Vagina (tissue), 2 donors: ENCODE data around the gene HSPD1. TPM values are rescaled to one million over a fixed set of nuclear protein-coding genes. Genes with fewer than 3 reads are reported as not detected.
A peak's percentile ranks its signal among the peaks of the same experiment; 100 is the strongest.
"Not testable (repeated sequence)": the region's sequence is repeated elsewhere in the genome, so short reads cannot be mapped to it uniquely, and the experiment has no call there.

ENCODE experiments used
- DNase-seq, 2 donors: peaks; one replicate each; pipeline ENCODE4 v3.0.0-alpha.2; 2017; ENCODE audit errors: extremely low spot score in 2 of 2
- H3K27ac ChIP-seq: fragments of 200-600 bp; sonication (generic); one replicate; pipeline ENCODE4 v1.5.1; 2019
- H3K27me3 ChIP-seq: fragments of 200-600 bp; sonication (generic); one replicate; pipeline ENCODE4 v1.5.1; 2019
- H3K36me3 ChIP-seq, 2 donors: fragments of 200-600 bp; sonication (generic); one replicate each; pipeline ENCODE4 v1.5.1; 2017 to 2019
- H3K4me1 ChIP-seq: fragments of 200-600 bp; sonication (generic); one replicate; pipeline ENCODE4 v1.5.1; 2019
- H3K4me3 ChIP-seq, 2 donors: fragments of 200-600 bp; sonication (generic); 1 replicate in 1 of 2; 2 replicates in 1 of 2; pipeline ENCODE4 v1.5.1; 2016 to 2019
- H3K9me3 ChIP-seq: fragments of 200-600 bp; sonication (generic); one replicate; pipeline ENCODE4 v1.5.1; 2019
- POLR2A ChIP-seq, 2 donors: fragments of 450-650 bp; IDR thresholded peaks; one replicate each; pipeline ENCODE4 v1.6.1; 2017; ENCODE audit warnings: antibody characterized with exemption in 2 of 2, mild to moderate bottlenecking in 2 of 2, moderate library complexity in 2 of 2
- POLR2AphosphoS5 ChIP-seq, 2 donors: sonication (generic); formaldehyde crosslinking; IDR thresholded peaks; one replicate each; pipeline ENCODE4 v1.9.0; 2017; ENCODE audit warnings: antibody characterized with exemption in 2 of 2, mild to moderate bottlenecking in 2 of 2, low read depth in 1 of 2; ENCODE audit not compliant: insufficient read depth in 1 of 2
- intact Hi-C: fragments of 100-400 bp; cut with DNase I; formaldehyde crosslinking; loops from one replicate; pipeline ENCODE4 v1.15.1; 2023
- total RNA-seq: library from RNA; depleted of rRNA; stranded (reverse); fragments of >200 nt; gene quantifications from one replicate; pipeline ENCODE4 v1.2.3, GENCODE V29; 2016
- TF ChIP-seq, protein P1 (sequence below), 3 experiments: fragments of 450-650 bp in 2 of 3; fragments of 200-600 bp in 1 of 3; sonication (generic) in 1 of 3; IDR thresholded peaks; one replicate each; pipeline ENCODE4 v1.5.1; 2017 to 2019; ENCODE audit warnings: antibody characterized with exemption in 3 of 3, mild to moderate bottlenecking in 2 of 3, moderate library complexity in 2 of 3

The HSPD1 gene
- total RNA-seq, 1 donor from 2014 or later: 127 TPM

GRCh38 chr2:197452754-197453122, 46.9 kb downstream of the HSPD1 start:
- no peak for DNase-seq
- no peaks in the 10 kb centered on the region for H3K36me3 ChIP-seq
- TF ChIP-seq, protein P1, sequence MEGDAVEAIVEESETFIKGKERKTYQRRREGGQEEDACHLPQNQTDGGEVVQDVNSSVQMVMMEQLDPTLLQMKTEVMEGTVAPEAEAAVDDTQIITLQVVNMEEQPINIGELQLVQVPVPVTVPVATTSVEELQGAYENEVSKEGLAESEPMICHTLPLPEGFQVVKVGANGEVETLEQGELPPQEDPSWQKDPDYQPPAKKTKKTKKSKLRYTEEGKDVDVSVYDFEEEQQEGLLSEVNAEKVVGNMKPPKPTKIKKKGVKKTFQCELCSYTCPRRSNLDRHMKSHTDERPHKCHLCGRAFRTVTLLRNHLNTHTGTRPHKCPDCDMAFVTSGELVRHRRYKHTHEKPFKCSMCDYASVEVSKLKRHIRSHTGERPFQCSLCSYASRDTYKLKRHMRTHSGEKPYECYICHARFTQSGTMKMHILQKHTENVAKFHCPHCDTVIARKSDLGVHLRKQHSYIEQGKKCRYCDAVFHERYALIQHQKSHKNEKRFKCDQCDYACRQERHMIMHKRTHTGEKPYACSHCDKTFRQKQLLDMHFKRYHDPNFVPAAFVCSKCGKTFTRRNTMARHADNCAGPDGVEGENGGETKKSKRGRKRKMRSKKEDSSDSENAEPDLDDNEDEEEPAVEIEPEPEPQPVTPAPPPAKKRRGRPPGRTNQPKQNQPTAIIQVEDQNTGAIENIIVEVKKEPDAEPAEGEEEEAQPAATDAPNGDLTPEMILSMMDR (IDR thresholded peaks at IDR 0.05): no peak
- TF ChIP-seq POLR2A (IDR thresholded peaks at IDR 0.05): no peak
- intact Hi-C loops: loop anchor here (5.0 kb wide), 1 partner anchor 50 kb away; the partner anchor contains the start of gene HSPE1
- no peaks in the 10 kb centered on the region for H3K27me3 ChIP-seq
- H3K4me3 ChIP-seq: peak overlapping the region; percentile 76 to 90
- peak overlapping the region; percentile 99 for H3K27ac ChIP-seq
- peaks cover 26% of the 10 kb centered on the region for H3K4me1 ChIP-seq
- H3K9me3 ChIP-seq: no peaks in the 10 kb centered on the region

GRCh38 chr2:197450935-197451358, 48.7 kb downstream of the HSPD1 start:
- H3K36me3 ChIP-seq, H3K27me3 ChIP-seq, H3K4me3 ChIP-seq, DNase-seq, H3K27ac ChIP-seq, H3K9me3 ChIP-seq: not testable (repeated sequence)
- intact Hi-C loops: loop anchor here (5.0 kb wide), 1 partner anchor 51 kb away; the partner anchor contains the start of gene HSPE1
- peaks cover 19% of the 10 kb centered on the region for H3K4me1 ChIP-seq

DNA sequence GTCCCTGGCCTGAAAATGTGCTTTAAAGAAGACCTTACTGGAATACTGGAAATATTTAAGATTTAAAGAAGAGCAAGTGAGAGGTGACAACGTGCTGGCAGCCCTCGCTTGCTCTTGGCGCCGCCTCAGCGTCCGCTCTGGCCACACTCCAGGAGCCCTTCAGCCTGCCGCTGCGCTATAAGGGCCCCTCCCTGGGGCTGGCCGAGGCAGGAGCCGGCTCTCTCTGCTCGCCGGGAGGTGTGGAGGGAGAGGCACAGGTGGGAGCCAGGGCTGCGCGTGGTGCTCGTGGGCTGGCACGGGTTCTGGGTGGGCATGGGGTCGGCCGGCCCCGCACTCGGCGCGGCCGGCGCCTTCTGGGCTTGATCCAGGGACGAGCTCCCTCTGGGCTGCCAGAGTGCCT, 49.2 kb downstream of the HSPD1 start:
- Histone ChIP-seq H3K4me3 (no peak overlapping the region), H3K27ac (no peak overlapping the region), H3K9me3 (no peaks in the 10 kb centered on the region), H3K4me1 (peaks cover 16% of the 10 kb centered on the region), H3K27me3 (no peaks in the 10 kb centered on the region), H3K36me3 (no peaks in the 10 kb centered on the region)
- intact Hi-C loops: loop anchor here (5.0 kb wide), 1 partner anchor 52 kb away; the partner anchor contains the start of gene HSPE1
- TF ChIP-seq POLR2AphosphoS5 (IDR thresholded peaks at IDR 0.05; ENCODE audit: insufficient read depth in 1 of 2, low read depth in 1 of 2): no peak
- TF ChIP-seq, protein P1 (IDR thresholded peaks at IDR 0.05): no peak
- no peak for TF ChIP-seq POLR2A (IDR thresholded peaks at IDR 0.05)
- DNase-seq: no peak

- H3K4me3 ChIP-seq: no peak overlapping the region
- no peaks in the 10 kb centered on the region for H3K9me3 ChIP-seq
- no peak for DNase-seq
- no peak overlapping the region for H3K27ac ChIP-seq
- H3K4me1 ChIP-seq: no peaks in the 10 kb centered on the region
- H3K27me3 ChIP-seq: no peaks in the 10 kb centered on the region
- no peaks in the 10 kb centered on the region for H3K36me3 ChIP-seq
- TF ChIP-seq POLR2A (IDR thresholded peaks at IDR 0.05) (no peak), POLR2AphosphoS5 (IDR thresholded peaks at IDR 0.05; ENCODE audit: insufficient read depth in 1 of 2, low read depth in 1 of 2) (no peak)
- TF ChIP-seq, protein P1 (IDR thresholded peaks at IDR 0.05): no peak
- intact Hi-C loops: no loop called here
Measured at GRCh38 chr2:197446844-197447243, 52.8 kb downstream of the HSPD1 start.

GRCh38 chr2:197445746-197446145, 53.9 kb downstream of the HSPD1 start:
- no peaks in the 10 kb centered on the region for H3K4me1 ChIP-seq
- intact Hi-C loops: no loop called here
- no peak for DNase-seq
- TF ChIP-seq POLR2A (IDR thresholded peaks at IDR 0.05) (no peak), POLR2AphosphoS5 (IDR thresholded peaks at IDR 0.05; ENCODE audit: insufficient read depth in 1 of 2, low read depth in 1 of 2) (no peak)
- TF ChIP-seq, protein P1 (IDR thresholded peaks at IDR 0.05): no peak
- H3K27ac ChIP-seq: no peak overlapping the region
- H3K4me3 ChIP-seq: no peak overlapping the region
- no peaks in the 10 kb centered on the region for H3K9me3 ChIP-seq
- H3K36me3 ChIP-seq: no peaks in the 10 kb centered on the region
- H3K27me3 ChIP-seq: no peaks in the 10 kb centered on the region
